H1 (cell line): ENCODE data around the gene MAP3K1. TPM values are rescaled to one million over a fixed set of nuclear protein-coding genes. Genes with fewer than 3 reads are reported as not detected.

ENCODE experiments used
- CHD7 ChIP-seq: fragments of 300-600 bp; sonication (generic); IDR thresholded peaks from 2 replicates; pipeline ENCODE4 v1.7.1; 2012; ENCODE audit warnings: low read length, moderate library complexity, mild to moderate bottlenecking, inconsistent platforms; ENCODE audit not compliant: insufficient replicate concordance
- KDM4A ChIP-seq: IDR thresholded peaks from one replicate; pipeline ENCODE4 v1.7.1; 2012; ENCODE audit warnings: low read depth, mild to moderate bottlenecking, moderate library complexity, low read length, inconsistent platforms; ENCODE audit not compliant: severe bottlenecking
- POU5F1 ChIP-seq: IDR thresholded peaks from 2 replicates; pipeline ENCODE4 v1.6.1; 2011; ENCODE audit warnings: low read depth, mild to moderate bottlenecking, low read length, moderate library complexity
- RNF2 ChIP-seq: fragments of 200-900, 300-1000 bp; sonication (generic); IDR thresholded peaks from 2 replicates; pipeline ENCODE4 v1.7.1; 2016; ENCODE audit warnings: borderline replicate concordance, low read depth, mild to moderate bottlenecking, antibody characterized with exemption, low read length; ENCODE audit not compliant: poor library complexity, severe bottlenecking; ENCODE audit errors: missing control alignments
- SIN3A ChIP-seq, 2 experiments: IDR thresholded peaks in 1 of 2; conservative IDR thresholded peaks in 1 of 2; 2 replicates each; pipeline ENCODE4 v1.6.1; 2011 to 2012; ENCODE audit warnings: low read length in 2 of 2, improper control_type of control experiment in 1 of 2, low read depth in 1 of 2, mild to moderate bottlenecking in 1 of 2
- SP1 ChIP-seq: IDR thresholded peaks from 2 replicates; pipeline ENCODE4 v1.6.1; 2011; ENCODE audit warnings: low read depth, low read length
- TBP ChIP-seq: IDR thresholded peaks from 2 replicates; pipeline ENCODE4 v1.6.1; 2011; ENCODE audit warnings: low read depth, low read length, improper control_type of control experiment
- USF2 ChIP-seq: IDR thresholded peaks from 2 replicates; pipeline ENCODE4 v1.6.1; 2011; ENCODE audit warnings: low read length, improper control_type of control experiment
- polyA plus RNA-seq, 7 experiments: library from polyadenylated mRNA; depleted of rRNA in 3 of 7; stranded (reverse) in 5 of 7; unstranded in 2 of 7; fragments of >200 nt in 5 of 7; fragments of 200-250 nt in 2 of 7; gene quantifications; 1 replicate in 5 of 7; 2 replicates in 1 of 7; 4 replicates in 1 of 7; pipeline versions ENCODE4 v1.2.1 to v1.2.3, GENCODE V29; 2011 to 2013; ENCODE audit warnings: missing spikeins in 2 of 7, mixed read lengths in 2 of 7
- total RNA-seq: library from RNA; stranded (reverse); fragmentation: NEBNext Ultra II Directional; extraction: Animal tissue kit (Norgen Biotek cat#: 25700); gene quantifications from 2 replicates; pipeline ENCODE4 v1.2.1, GENCODE V29; 2021

The MAP3K1 gene
- total and polyA plus RNA-seq, 2 of the 8 experiments (the other 6 are each of a cell fraction or from before 2014, with no cell fraction given) = 3.9 to 11.8 TPM

GRCh38 chr5:56850423-56850822, 35.1 kb downstream of the MAP3K1 start (continued):
- TF ChIP-seq CHD7 (no peak), POU5F1 (no peak), SP1 (no peak), USF2 (no peak), TBP (no peak), RNF2 (no peak), SIN3A (conservative IDR thresholded peaks at IDR 0.05 in 1 of 2, IDR thresholded peaks at IDR 0.05 in 1 of 2; ENCODE audit: low read depth in 1 of 2, low read length in 2 of 2) (no peak), KDM4A (no peak)
